ENCODE measurements around the gene TNFRSF25.

DNA sequence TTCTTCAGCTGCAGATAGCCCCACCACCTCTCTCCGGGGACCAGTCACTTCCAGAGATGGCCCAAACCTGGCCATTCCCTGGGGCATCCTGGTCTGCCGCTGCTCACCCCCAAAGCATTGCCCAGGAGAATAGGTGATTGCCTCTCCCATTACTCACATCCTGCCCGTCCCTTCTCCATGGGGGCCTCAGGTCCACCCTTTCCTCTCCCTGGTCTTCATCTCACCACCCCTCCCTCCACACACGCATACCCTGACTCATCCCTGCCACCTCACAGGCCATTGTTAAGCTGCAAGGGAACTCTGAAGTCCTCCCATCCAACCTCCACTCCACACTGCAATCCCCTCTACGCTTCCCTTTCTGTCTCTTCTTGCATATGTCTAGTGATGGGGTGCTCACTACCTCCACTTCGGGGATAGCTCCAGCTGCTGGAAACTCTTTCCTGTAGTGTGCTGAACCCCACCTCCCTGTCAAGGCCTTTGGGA is 25.5 kb upstream of the TNFRSF25 start, which contains the start of gene PLEKHG5:
- TF ChIP-seq, protein P1, sequence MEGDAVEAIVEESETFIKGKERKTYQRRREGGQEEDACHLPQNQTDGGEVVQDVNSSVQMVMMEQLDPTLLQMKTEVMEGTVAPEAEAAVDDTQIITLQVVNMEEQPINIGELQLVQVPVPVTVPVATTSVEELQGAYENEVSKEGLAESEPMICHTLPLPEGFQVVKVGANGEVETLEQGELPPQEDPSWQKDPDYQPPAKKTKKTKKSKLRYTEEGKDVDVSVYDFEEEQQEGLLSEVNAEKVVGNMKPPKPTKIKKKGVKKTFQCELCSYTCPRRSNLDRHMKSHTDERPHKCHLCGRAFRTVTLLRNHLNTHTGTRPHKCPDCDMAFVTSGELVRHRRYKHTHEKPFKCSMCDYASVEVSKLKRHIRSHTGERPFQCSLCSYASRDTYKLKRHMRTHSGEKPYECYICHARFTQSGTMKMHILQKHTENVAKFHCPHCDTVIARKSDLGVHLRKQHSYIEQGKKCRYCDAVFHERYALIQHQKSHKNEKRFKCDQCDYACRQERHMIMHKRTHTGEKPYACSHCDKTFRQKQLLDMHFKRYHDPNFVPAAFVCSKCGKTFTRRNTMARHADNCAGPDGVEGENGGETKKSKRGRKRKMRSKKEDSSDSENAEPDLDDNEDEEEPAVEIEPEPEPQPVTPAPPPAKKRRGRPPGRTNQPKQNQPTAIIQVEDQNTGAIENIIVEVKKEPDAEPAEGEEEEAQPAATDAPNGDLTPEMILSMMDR (IDR thresholded peaks at IDR 0.05 in 4 of 5, conservative IDR thresholded peaks at IDR 0.05 in 1 of 5) = no peak
- TF ChIP-seq POLR2A (IDR thresholded peaks at IDR 0.05) = no peak

All from gastrocnemius medialis (tissue), 4 donors.